Endometrial microvascular endothelial cells (primary cell): ENCODE results near the gene SETX. TPM values are rescaled to one million over a fixed set of nuclear protein-coding genes. Genes with fewer than 3 reads are reported as not detected.
"Not testable (repeated sequence)": the region's sequence is repeated elsewhere in the genome, so short reads cannot be mapped to it uniquely, and the experiment has no call there.

ENCODE experiments used
- in situ Hi-C: cut with HindIII; loops from 2 replicates; pipeline ENCODE4 v1.10.0; 2017; ENCODE audit warnings: low sequenced_read_pairs, low pct_unique_long_range_greater_than_20kb; ENCODE audit errors: inconsistent ontology term
- total RNA-seq: library from RNA; depleted of rRNA; stranded (reverse); fragments of >200 nt; gene quantifications from one replicate; pipeline ENCODE4 v1.2.3, GENCODE V29; 2015; ENCODE audit errors: inconsistent ontology term

The SETX gene
- total RNA-seq, 1 donor from 2014 or later, result 25.4 TPM

- in situ Hi-C loops, result no loop called here
These were observed 61.6 kb downstream of the SETX start for GRCh38 chr9:132293145-132293721.

GRCh38 chr9:132288966-132289365, 65.8 kb downstream of the SETX start:
- in situ Hi-C loops, result no loop called here

- in situ Hi-C loops, result no loop called here
These were observed 66.4 kb downstream of the SETX start for GRCh38 chr9:132288361-132288760.

- in situ Hi-C loops, result no loop called here
These were observed 67.5 kb downstream of the SETX start for GRCh38 chr9:132287256-132287760.

GRCh38 chr9:132283863-132284262, 70.9 kb downstream of the SETX start:
- in situ Hi-C loops, result no loop called here

GRCh38 chr9:132283165-132283564, 71.6 kb downstream of the SETX start:
- in situ Hi-C loops, result no loop called here

- in situ Hi-C loops, result no loop called here
These were observed 79.9 kb downstream of the SETX start for GRCh38 chr9:132274861-132275260.

GRCh38 chr9:132269704-132270516, 84.9 kb downstream of the SETX start:
- in situ Hi-C loops, result not testable (repeated sequence)

GRCh38 chr9:132268725-132269352, 85.9 kb downstream of the SETX start:
- in situ Hi-C loops, result no loop called here

- in situ Hi-C loops, result no loop called here
These were observed 87.1 kb downstream of the SETX start for GRCh38 chr9:132267660-132268059.

- in situ Hi-C loops, result no loop called here
These were observed 88.8 kb downstream of the SETX start for GRCh38 chr9:132266017-132266416.

GRCh38 chr9:132260846-132261245, 93.9 kb downstream of the SETX start:
- in situ Hi-C loops, result no loop called here

GRCh38 chr9:132250324-132251262, 104.2 kb downstream of the SETX start:
- in situ Hi-C loops, result no loop called here

GRCh38 chr9:132249690-132250089, 105.1 kb downstream of the SETX start:
- in situ Hi-C loops, result no loop called here

GRCh38 chr9:132249123-132249522, 105.7 kb downstream of the SETX start:
- in situ Hi-C loops, result no loop called here

- in situ Hi-C loops, result no loop called here
These were observed 106.8 kb downstream of the SETX start for GRCh38 chr9:132247942-132248341.

GRCh38 chr9:132245465-132245864, 109.3 kb downstream of the SETX start:
- in situ Hi-C loops, result no loop called here

GRCh38 chr9:132244582-132245455, 110.0 kb downstream of the SETX start:
- in situ Hi-C loops, result no loop called here
